Activated T-cell treated with anti-CD3 and anti-CD28 coated beads, Interleukin-2, amount 50 U/mL, for 72 hours (primary cell): ENCODE measurements around the gene FHAD1. TPM values are rescaled to one million over a fixed set of nuclear protein-coding genes. Genes with fewer than 3 reads are reported as not detected.

Experiments
- ATAC-seq, 2 donors: fragments of 150-1000 bp; cut with Tn5 transposase; replicated peaks in 1 of 2; 2 replicates each; pipeline ENCODE4 v1.10.0; 2021; ENCODE audit warnings: moderate library complexity in 2 of 2, mild to moderate bottlenecking in 1 of 2
- DNase-seq, 2 donors: peaks; one replicate each; pipeline ENCODE4 v3.0.0; 2021 to 2022; ENCODE audit warnings: mixed read lengths in 1 of 2
- H3K27ac Mint-ChIP-seq: one replicate; pipeline ENCODE4 v1.8.0; 2022; ENCODE audit warnings: mild to moderate bottlenecking, moderate library complexity, mixed read lengths
- H3K27me3 Mint-ChIP-seq: one replicate; pipeline ENCODE4 v1.8.0; 2022; ENCODE audit warnings: low read depth, mixed read lengths
- H3K36me3 Mint-ChIP-seq, 2 donors: one replicate each; pipeline ENCODE4 v1.8.0; 2022; ENCODE audit warnings: mixed read lengths in 2 of 2, mild to moderate bottlenecking in 1 of 2; ENCODE audit not compliant: insufficient read depth in 2 of 2
- H3K4me1 Mint-ChIP-seq: one replicate; pipeline ENCODE4 v1.8.0; 2022; ENCODE audit warnings: low read depth, mixed read lengths
- H3K4me3 Mint-ChIP-seq, 2 donors: one replicate each; pipeline ENCODE4 v1.8.0; 2022; ENCODE audit warnings: mild to moderate bottlenecking in 2 of 2, mixed read lengths in 2 of 2, moderate library complexity in 2 of 2
- H3K9me3 Mint-ChIP-seq, 2 donors: one replicate each; pipeline ENCODE4 v1.8.0; 2022; ENCODE audit warnings: mixed read lengths in 2 of 2
- total RNA-seq, 2 donors: library from RNA; stranded (reverse); gene quantifications; one replicate each; pipeline ENCODE4 v1.2.3, GENCODE V29; 2022

FHAD1 gene
- total RNA-seq, 2 donors from 2014 or later, result 0.49 TPM; not detected in 1

DNA sequence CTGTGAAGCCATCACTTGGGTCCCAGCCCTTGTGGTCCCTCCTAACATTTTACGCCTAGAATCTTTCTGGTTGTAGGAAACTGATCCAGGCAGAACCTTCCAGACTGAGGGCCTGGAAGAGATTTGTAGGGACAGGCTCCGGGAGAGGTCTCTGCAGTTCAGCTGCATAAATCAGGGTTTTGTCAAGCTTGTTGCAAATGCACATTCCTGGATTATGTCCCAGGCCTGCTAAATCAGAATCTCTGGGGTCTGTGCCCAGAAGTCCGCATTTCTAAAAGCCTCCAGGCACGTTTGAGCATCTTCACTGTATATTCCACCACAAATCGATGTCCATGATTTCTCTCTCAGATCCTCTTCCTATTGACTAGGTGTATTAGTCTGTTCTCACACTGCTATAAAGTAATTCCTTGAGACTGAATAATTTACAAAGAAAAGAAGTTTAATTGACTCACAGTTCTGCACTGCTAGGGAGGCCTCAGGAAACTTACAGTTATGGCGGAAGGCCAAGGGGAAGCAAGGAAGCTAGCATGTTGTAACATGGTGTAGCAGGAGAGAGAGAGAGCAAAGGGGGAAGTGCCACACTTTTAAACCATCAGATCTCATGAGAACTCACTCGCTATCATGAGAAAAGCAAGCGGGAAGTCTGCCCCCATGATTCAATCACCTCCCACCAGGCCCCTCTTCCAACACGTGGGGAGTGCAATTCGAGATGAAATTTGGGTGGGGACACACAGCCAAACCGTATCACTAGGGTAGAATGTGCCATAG lies 1.2 kb upstream of the FHAD1 start:
- Mint-ChIP-seq H3K4me3 (peak overlapping the region in 1 of 2 donors; percentile 70), H3K36me3 (peaks cover 2 to 16% of the 10 kb centered on the region in 2 donors), H3K9me3 (peaks cover 2 to 9% of the 10 kb centered on the region in 2 donors), H3K27ac (no peak overlapping the region), H3K27me3 (peaks cover 84% of the 10 kb centered on the region), H3K4me1 (peaks cover 63% of the 10 kb centered on the region)
- ATAC-seq, result no peak
- DNase-seq, result no peak

DNA sequence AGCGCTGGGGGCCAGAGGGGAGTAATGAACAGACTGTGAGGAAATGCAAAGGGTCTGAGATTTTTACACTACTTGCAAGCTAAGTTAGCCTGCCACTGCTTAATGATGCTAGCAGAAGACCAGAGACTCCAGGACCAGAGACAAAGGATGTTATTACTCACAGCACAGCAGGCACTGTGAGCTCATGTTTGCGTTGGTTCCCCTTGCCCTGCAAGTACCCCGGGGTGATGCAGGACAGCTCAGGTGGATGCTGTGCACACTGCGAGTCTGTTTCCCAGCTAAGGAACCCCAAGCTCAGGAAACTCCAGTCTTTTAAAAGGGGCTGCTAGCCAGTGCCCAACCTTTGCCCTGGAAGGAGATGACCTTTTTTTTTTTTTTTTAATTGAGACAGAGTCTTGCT lies 1.2 kb downstream of the FHAD1 start:
- H3K27ac Mint-ChIP-seq, result no peak overlapping the region
- H3K4me1 Mint-ChIP-seq, result peaks cover 79% of the 10 kb centered on the region
- H3K4me3 Mint-ChIP-seq, result peak overlapping the region; percentile 53 to 74
- H3K27me3 Mint-ChIP-seq, result peaks cover 74% of the 10 kb centered on the region
- ATAC-seq (peak; percentile 21 to 31), DNase-seq (peak in 1 of 2 donors; percentile 28)
- peaks cover 4 to 16% of the 10 kb centered on the region in 2 donors for H3K36me3 Mint-ChIP-seq
- H3K9me3 Mint-ChIP-seq, result peaks cover 2 to 9% of the 10 kb centered on the region in 2 donors

DNA sequence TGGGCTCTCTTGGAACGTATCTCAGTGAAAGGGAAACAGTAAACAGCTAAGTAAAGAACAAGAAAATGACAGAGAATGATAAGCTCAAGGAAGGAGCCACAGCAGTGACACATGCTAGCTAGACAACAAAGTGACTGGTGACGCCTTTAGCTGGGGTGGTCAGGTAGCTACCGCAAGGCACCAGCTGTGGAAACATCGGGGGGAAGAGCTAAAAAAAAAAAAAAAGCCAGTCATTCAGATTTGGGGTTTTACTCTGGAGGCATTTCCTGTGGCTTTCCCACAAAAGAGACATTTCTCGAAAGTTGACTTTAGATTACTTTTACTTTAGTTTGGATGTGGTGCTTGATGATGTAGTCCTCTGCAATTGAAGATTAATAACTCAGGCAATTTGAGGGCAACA lies 2.1 kb downstream of the FHAD1 start:
- peak overlapping the region; percentile 82 for H3K27ac Mint-ChIP-seq
- ATAC-seq, result peak; percentile 94 to 97
- H3K9me3 Mint-ChIP-seq, result peaks cover 2 to 9% of the 10 kb centered on the region in 2 donors
- peak; percentile 76 to 86 for DNase-seq
- peak overlapping the region; percentile 63 to 74 for H3K4me3 Mint-ChIP-seq
- H3K27me3 Mint-ChIP-seq, result peaks cover 68% of the 10 kb centered on the region
- H3K36me3 Mint-ChIP-seq, result peaks cover 4 to 16% of the 10 kb centered on the region in 2 donors
- peaks cover 74% of the 10 kb centered on the region for H3K4me1 Mint-ChIP-seq

DNA sequence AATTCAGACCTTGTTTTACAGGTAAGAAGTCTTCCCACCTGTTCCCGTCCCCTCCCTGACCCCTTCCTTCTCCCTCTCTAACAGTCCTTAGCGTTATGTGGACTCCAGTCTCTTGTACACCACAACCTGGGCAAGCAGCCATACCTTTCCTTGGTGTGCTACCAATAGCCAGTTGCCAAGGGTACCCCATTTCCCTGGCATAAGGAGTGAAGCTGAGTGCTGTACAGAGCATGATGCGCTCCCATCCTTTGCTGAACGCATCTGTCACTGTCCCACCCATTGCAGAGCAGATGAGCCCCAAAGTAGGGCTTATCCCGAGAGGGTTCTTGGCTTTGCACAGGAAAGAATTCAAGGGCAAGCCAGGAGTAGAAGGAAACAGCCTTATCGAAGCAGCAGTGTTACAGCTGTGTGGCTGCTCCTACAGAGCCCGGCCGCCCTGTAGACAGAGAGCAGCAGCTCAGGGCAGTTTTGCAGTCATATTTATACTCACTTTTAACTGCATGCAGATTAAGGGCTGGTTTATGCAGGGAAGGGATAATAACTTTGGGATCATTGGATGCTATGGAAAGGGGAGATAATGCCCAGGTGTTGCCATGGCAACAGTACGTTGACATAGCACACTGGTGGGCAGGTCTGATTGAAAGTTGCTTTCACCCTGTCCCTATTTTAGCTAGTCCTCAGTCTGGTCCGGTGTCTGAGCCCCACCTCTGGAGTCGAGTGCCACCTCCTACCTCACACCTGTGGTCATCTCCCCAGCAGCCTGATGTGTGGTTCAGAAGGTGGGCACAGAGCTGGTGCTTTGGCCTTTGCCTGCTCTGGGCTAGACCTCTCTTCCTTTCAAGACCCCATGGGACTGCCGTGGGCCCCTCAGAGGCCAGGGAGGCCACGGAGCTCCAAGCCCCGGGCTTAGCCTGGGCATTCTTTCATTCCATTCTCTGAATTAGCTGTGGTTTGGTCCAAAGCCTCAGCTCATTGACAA lies 5.1 kb downstream of the FHAD1 start:
- Mint-ChIP-seq H3K4me1 (peaks cover 48% of the 10 kb centered on the region), H3K4me3 (peak overlapping the region; percentile 54 to 69), H3K9me3 (no peaks in the 10 kb centered on the region), H3K27ac (peak overlapping the region; percentile 3), H3K36me3 (peaks cover 2 to 4% of the 10 kb centered on the region in 2 donors), H3K27me3 (peaks cover 59% of the 10 kb centered on the region)
- ATAC-seq (no peak), DNase-seq (no peak)

DNA sequence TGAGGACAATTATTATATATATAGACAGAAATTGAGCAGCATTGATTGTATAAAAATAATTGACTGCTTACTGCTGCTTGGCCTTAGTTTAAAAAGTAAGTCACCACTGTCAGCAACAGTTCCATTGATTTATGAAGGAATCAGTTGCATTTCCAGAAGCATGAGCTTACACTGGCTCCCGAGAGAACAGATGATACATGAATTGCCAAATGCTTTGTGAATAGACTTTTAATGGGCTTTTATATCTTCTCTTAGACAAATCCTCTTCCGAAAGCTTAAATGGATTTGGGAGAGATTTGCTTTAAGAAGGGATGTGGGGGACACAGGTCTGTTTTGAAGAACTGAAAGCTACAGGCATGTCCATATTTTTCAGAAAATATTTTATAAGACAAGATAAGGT lies 7.5 kb downstream of the FHAD1 start:
- Mint-ChIP-seq H3K27me3 (peaks cover 52% of the 10 kb centered on the region), H3K4me1 (peaks cover 26% of the 10 kb centered on the region)

GRCh38 chr1:15255582-15256149 lies 8.6 kb downstream of the FHAD1 start:
- peaks cover 0 to 2% of the 10 kb centered on the region in 2 donors for H3K36me3 Mint-ChIP-seq
- H3K27ac Mint-ChIP-seq, result no peak overlapping the region
- no peak for DNase-seq
- no peak overlapping the region for H3K4me3 Mint-ChIP-seq
- no peak for ATAC-seq
- H3K9me3 Mint-ChIP-seq, result no peaks in the 10 kb centered on the region
- H3K27me3 Mint-ChIP-seq, result peaks cover 55% of the 10 kb centered on the region
- H3K4me1 Mint-ChIP-seq, result peaks cover 25% of the 10 kb centered on the region

More for the DNA sequence above, 7.5 kb downstream of the FHAD1 start:
- DNase-seq, result no peak
- Mint-ChIP-seq H3K9me3 (no peaks in the 10 kb centered on the region), H3K36me3 (peaks cover 0 to 2% of the 10 kb centered on the region in 2 donors), H3K4me3 (no peak overlapping the region), H3K27ac (no peak overlapping the region)
- no peak for ATAC-seq

DNA sequence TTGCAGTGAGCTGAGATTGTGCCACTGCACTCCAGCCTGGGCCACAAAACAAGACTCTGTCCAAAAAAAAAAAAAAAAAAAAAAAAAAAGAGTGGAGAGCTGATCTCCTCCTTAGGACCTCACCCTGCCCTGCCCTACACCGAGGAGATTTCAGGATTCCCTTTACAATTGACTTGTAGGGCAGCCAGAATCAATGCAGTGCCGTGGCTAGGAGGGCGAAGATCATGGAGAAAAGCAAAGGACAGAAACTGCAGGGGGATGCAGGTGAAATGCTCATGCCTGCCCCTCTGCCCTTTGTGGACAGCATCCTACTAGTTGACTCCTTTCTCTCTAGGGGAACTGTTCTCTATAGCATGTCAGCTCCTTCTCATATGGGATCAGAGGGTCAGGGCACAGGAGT lies 9.6 kb downstream of the FHAD1 start:
- peaks cover 57% of the 10 kb centered on the region for H3K27me3 Mint-ChIP-seq

GRCh38 chr1:15257309-15257708 lies 10.3 kb downstream of the FHAD1 start:
- Mint-ChIP-seq H3K27ac (no peak overlapping the region), H3K36me3 (no peaks in the 10 kb centered on the region), H3K27me3 (peaks cover 60% of the 10 kb centered on the region), H3K4me3 (no peak overlapping the region), H3K9me3 (no peaks in the 10 kb centered on the region), H3K4me1 (peaks cover 31% of the 10 kb centered on the region)
- ATAC-seq (no peak), DNase-seq (no peak)

More for the DNA sequence above, 9.6 kb downstream of the FHAD1 start:
- no peaks in the 10 kb centered on the region for H3K9me3 Mint-ChIP-seq
- no peak overlapping the region for H3K4me3 Mint-ChIP-seq
- no peaks in the 10 kb centered on the region for H3K36me3 Mint-ChIP-seq
- H3K4me1 Mint-ChIP-seq, result peaks cover 32% of the 10 kb centered on the region
- ATAC-seq (no peak), DNase-seq (no peak)
- H3K27ac Mint-ChIP-seq, result no peak overlapping the region

- H3K27ac Mint-ChIP-seq, result no peak overlapping the region
- DNase-seq (no peak), ATAC-seq (peak in 1 of 2 donors; percentile 30)
- no peak overlapping the region for H3K4me3 Mint-ChIP-seq
- no peaks in the 10 kb centered on the region for H3K36me3 Mint-ChIP-seq
- H3K9me3 Mint-ChIP-seq, result no peaks in the 10 kb centered on the region
- H3K4me1 Mint-ChIP-seq, result peaks cover 19% of the 10 kb centered on the region
- peaks cover 75% of the 10 kb centered on the region for H3K27me3 Mint-ChIP-seq
These were observed 12.0 kb downstream of the FHAD1 start for GRCh38 chr1:15258833-15259621.

DNA sequence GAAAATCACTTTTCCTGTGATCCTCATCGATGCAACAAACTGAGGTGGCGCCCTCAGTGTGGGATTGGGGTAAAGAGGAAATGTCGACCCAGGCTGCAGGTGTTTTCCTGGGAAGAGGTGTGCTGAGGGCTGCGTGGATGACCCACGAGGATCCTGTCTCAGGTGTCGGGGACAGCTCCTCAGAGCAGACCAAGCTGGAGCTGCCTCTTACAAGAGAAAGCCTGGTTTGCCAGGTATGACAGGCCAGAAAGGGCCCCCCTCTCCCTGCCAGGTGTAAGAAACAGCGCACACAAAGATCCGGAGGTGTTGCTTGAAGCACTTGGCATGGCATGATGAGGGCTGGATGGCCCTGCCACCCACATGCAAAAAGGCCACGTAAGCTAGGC lies 12.6 kb downstream of the FHAD1 start:
- Mint-ChIP-seq H3K4me1 (peaks cover 19% of the 10 kb centered on the region), H3K4me3 (no peak overlapping the region), H3K9me3 (no peaks in the 10 kb centered on the region), H3K36me3 (no peaks in the 10 kb centered on the region), H3K27ac (no peak overlapping the region), H3K27me3 (peaks cover 78% of the 10 kb centered on the region)
- DNase-seq, result no peak
- no peak for ATAC-seq

DNA sequence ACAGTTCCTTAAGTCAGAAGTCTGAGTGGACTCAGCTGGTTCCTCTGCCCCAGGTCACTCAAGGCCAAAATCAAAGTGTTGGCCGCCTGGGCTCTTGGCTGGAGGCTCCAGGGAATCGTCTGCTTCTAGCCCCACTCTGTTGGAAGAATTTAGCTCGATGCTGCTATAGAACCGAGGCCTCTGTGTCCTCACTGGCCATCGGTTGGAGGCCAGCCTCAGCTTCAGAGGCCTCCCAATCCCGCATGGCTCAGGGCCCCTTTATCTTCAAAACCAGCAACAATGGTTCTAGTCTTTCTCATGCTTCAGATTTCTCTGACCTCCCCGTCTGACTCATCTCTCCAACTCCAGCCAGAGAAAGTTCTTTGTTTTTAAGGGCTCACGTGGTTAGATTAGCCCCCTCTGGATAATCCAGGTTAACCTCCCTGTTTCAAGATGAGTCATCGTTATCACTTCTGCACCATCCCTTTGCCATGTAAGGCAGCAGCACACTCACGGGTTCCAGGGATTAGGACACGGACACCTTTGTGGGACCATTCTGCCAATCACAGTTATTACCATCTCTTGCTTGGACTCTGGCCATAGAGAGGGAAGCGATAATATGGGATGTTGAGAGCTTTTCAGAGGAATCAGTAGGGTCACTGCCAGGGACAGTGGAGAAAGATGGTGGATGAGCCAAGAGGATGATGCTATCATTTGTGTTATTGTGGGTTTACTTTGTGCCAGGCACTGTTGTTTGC lies 13.6 kb downstream of the FHAD1 start:
- DNase-seq (no peak), ATAC-seq (no peak)
- Mint-ChIP-seq H3K27ac (no peak overlapping the region), H3K4me1 (peaks cover 19% of the 10 kb centered on the region), H3K4me3 (peak overlapping the region in 1 of 2 donors; percentile 71), H3K9me3 (peaks cover 0 to 2% of the 10 kb centered on the region in 2 donors), H3K27me3 (peaks cover 81% of the 10 kb centered on the region), H3K36me3 (no peaks in the 10 kb centered on the region)
